SK-N-SH treated with all-trans-retinoic acid at 6 μM for 48 hours (cell line): ENCODE measurements around the gene SCGB3A1.

Experiments used
- ATAC-seq: fragments of 200-7000 bp; cut with Tn5 transposase; 3 replicates; pipeline ENCODE4 v1.9.1; 2020; ENCODE audit warnings: mild to moderate bottlenecking, moderate library complexity
- ARNTL ChIP-seq: fragments of 450-650 bp; formaldehyde crosslinking; IDR thresholded peaks from 2 replicates; pipeline ENCODE4 v1.5.0; 2020; ENCODE audit warnings: low read depth, mild to moderate bottlenecking, moderate library complexity, borderline replicate concordance
- BACH2 ChIP-seq: fragments of 250-450 bp; sonication (Bioruptor Pico); IDR thresholded peaks from 2 replicates; pipeline ENCODE4 v1.9.0; 2021; ENCODE audit warnings: mild to moderate bottlenecking, borderline replicate concordance
- CSDC2 ChIP-seq: fragments of 250-450 bp; sonication (Bioruptor Pico); IDR thresholded peaks from 2 replicates; pipeline ENCODE4 v1.5.0; 2020; ENCODE audit warnings: mild to moderate bottlenecking, moderate library complexity
- ESRRG ChIP-seq: fragments of 250-450 bp; sonication (Bioruptor Pico); IDR thresholded peaks from 2 replicates; pipeline ENCODE4 v1.6.1; 2021; ENCODE audit warnings: mild to moderate bottlenecking
- ISL1 ChIP-seq: fragments of 250-450 bp; sonication (Bioruptor Pico); IDR thresholded peaks from 2 replicates; pipeline ENCODE4 v2.1.2; 2022; ENCODE audit warnings: mild to moderate bottlenecking, moderate library complexity
- OSR1 ChIP-seq: fragments of 250-450 bp; sonication (Bioruptor Pico); IDR thresholded peaks from 2 replicates; pipeline ENCODE4 v1.8.0; 2022; ENCODE audit warnings: moderate library complexity, mild to moderate bottlenecking, inconsistent platforms
- PPARA ChIP-seq: fragments of 250-450 bp; sonication (Bioruptor Pico); IDR thresholded peaks from 2 replicates; pipeline ENCODE4 v1.5.0; 2020; ENCODE audit warnings: mild to moderate bottlenecking, borderline replicate concordance
- RARB ChIP-seq: fragments of 250-450 bp; sonication (Bioruptor Pico); IDR thresholded peaks from 2 replicates; pipeline ENCODE4 v1.8.0; 2021; ENCODE audit warnings: mild to moderate bottlenecking, moderate library complexity
- SNAI2 ChIP-seq: fragments of 250-450 bp; sonication (Bioruptor Pico); IDR thresholded peaks from 2 replicates; pipeline ENCODE4 v1.5.0; 2020; ENCODE audit warnings: mild to moderate bottlenecking, moderate library complexity
- TOX ChIP-seq: fragments of 250-450 bp; sonication (Bioruptor Pico); IDR thresholded peaks from 2 replicates; pipeline ENCODE4 v1.8.0; 2021; ENCODE audit warnings: mild to moderate bottlenecking, moderate library complexity, borderline replicate concordance
- ZC3H10 ChIP-seq: fragments of 250-450 bp; sonication (Bioruptor Pico); IDR thresholded peaks from 2 replicates; pipeline ENCODE4 v1.5.1; 2021; ENCODE audit warnings: mild to moderate bottlenecking, moderate library complexity
- ZFP30 ChIP-seq: fragments of 450-650 bp; formaldehyde crosslinking; IDR thresholded peaks from 2 replicates; pipeline ENCODE4 v1.5.0; 2022; ENCODE audit warnings: mild to moderate bottlenecking, moderate library complexity
- ZNF565 ChIP-seq: fragments of 450-650 bp; formaldehyde crosslinking; conservative IDR thresholded peaks from 2 replicates; pipeline ENCODE4 v1.5.0; 2020; ENCODE audit warnings: low read depth, mild to moderate bottlenecking, moderate library complexity
- ZNF70 ChIP-seq: fragments of 450-650 bp; formaldehyde crosslinking; IDR thresholded peaks from 2 replicates; pipeline ENCODE4 v1.5.0; 2020; ENCODE audit warnings: mild to moderate bottlenecking, moderate library complexity
- ZNF8 ChIP-seq: fragments of 450-650 bp; formaldehyde crosslinking; IDR thresholded peaks from 2 replicates; pipeline ENCODE4 v1.5.0; 2020; ENCODE audit warnings: mild to moderate bottlenecking, moderate library complexity
- TF ChIP-seq, protein P1 (sequence below): fragments of 250-450 bp; sonication (Bioruptor Pico); IDR thresholded peaks from 2 replicates; pipeline ENCODE4 v1.8.0; 2020; ENCODE audit warnings: mild to moderate bottlenecking, moderate library complexity, borderline replicate concordance
- TF ChIP-seq, protein P2 (sequence below): fragments of 250-450 bp; sonication (Bioruptor Pico); IDR thresholded peaks from 2 replicates; pipeline ENCODE4 v1.8.0; 2021; ENCODE audit warnings: low read depth, mild to moderate bottlenecking, moderate library complexity, borderline replicate concordance
- TF ChIP-seq, protein P3 (sequence below): fragments of 250-450 bp; sonication (Bioruptor Pico); IDR thresholded peaks from 2 replicates; pipeline ENCODE4 v1.5.0; 2020; ENCODE audit warnings: mild to moderate bottlenecking, moderate library complexity
- TF ChIP-seq, protein P4 (sequence below): fragments of 250-450 bp; sonication (Bioruptor Pico); IDR thresholded peaks from 2 replicates; pipeline ENCODE4 v1.5.1; 2021; ENCODE audit warnings: mild to moderate bottlenecking, moderate library complexity
- TF ChIP-seq, protein P5 (sequence below): fragments of 250-450 bp; sonication (Bioruptor Pico); IDR thresholded peaks from 2 replicates; pipeline ENCODE4 v1.5.1; 2020; ENCODE audit warnings: low read depth, mild to moderate bottlenecking, moderate library complexity

The SCGB3A1 gene

DNA sequence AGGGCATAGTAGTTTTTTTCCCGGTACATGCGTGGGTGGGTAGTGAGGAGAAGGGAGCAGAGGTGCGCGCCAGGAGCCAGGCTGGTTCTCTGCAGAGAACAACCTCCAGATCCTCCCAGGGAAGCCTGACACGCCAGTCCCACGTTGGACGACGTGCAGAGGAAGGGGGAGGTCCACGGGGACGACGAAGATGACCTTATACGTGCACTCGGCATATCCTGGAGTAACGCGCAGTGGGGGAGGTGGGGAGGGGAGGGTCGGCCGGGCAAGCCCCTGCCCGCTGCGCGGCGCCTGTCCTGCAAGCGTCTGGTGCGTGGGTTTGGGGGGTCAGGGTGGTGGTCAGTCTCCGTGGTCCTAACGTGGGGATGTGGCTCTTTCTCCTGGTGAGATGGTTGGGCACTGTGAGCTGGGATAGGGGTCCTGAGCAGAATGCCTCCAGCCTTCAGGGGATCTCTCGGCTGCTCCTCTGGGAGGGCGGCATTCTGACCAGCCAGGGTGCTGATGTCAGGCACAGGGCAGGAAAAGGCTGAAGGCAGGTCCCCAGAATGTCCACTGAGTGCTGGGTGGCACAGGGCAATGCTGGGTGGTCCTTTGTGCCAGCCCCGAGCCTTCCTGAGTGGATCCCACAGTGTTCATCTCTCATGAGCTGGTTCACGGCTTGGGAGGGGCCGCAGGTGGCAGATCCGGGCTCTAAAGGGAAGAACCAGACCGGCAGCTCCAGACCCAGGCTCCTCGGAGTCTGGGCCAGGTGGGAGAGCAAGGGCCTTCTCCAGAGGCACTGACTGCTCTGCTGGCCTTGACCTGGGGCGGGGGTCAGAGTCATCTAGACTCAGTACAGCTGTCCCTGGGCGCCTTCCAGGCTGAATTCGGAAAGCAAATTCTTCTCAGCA is 10.5 kb upstream of the SCGB3A1 start (continued):
- TF ChIP-seq, protein P1, sequence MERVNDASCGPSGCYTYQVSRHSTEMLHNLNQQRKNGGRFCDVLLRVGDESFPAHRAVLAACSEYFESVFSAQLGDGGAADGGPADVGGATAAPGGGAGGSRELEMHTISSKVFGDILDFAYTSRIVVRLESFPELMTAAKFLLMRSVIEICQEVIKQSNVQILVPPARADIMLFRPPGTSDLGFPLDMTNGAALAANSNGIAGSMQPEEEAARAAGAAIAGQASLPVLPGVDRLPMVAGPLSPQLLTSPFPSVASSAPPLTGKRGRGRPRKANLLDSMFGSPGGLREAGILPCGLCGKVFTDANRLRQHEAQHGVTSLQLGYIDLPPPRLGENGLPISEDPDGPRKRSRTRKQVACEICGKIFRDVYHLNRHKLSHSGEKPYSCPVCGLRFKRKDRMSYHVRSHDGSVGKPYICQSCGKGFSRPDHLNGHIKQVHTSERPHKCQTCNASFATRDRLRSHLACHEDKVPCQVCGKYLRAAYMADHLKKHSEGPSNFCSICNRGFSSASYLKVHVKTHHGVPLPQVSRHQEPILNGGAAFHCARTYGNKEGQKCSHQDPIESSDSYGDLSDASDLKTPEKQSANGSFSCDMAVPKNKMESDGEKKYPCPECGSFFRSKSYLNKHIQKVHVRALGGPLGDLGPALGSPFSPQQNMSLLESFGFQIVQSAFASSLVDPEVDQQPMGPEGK (CRISPR knock-in tag) = no peak
- no peak for TF ChIP-seq ZNF70
- TF ChIP-seq ESRRG = no peak
- no peak for TF ChIP-seq OSR1 (CRISPR knock-in tag)
- TF ChIP-seq TOX (CRISPR knock-in tag) = no peak

DNA sequence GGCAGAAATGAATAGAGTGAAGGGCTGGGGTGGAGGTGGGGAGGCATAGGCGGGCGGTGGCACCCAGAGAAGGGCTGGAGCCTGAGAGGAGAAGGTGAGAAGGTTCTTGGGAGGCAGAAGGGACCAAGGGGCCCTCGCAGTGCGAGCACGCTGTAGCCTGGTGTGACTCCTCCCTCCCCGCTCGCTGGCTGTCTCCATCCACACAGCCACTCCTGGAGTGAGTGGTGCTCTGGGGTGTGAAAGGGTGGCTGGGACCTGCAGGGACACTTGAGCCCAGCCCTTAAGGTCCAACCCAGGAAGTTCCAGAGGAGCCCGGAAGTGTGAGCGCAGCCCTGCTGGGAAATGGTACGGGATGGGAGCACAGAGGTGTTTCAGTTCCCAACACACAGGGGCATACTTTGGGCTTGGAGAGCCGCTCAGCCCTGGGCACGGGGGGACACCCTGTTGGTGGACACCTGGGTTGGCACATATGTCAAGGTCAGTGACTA is 9.3 kb upstream of the SCGB3A1 start:
- ATAC-seq = no peak
- TF ChIP-seq CSDC2 (CRISPR knock-in tag) (no peak), OSR1 (CRISPR knock-in tag) (no peak), RARB (CRISPR knock-in tag) (no peak), BACH2 (no peak), ISL1 (CRISPR knock-in tag) (no peak), ZC3H10 (CRISPR knock-in tag) (no peak), SNAI2 (CRISPR knock-in tag) (no peak), TOX (CRISPR knock-in tag) (no peak), ZNF565 (no peak), ESRRG (no peak), ZNF8 (CRISPR knock-in tag) (no peak), ZFP30 (no peak)
- TF ChIP-seq, protein P2, sequence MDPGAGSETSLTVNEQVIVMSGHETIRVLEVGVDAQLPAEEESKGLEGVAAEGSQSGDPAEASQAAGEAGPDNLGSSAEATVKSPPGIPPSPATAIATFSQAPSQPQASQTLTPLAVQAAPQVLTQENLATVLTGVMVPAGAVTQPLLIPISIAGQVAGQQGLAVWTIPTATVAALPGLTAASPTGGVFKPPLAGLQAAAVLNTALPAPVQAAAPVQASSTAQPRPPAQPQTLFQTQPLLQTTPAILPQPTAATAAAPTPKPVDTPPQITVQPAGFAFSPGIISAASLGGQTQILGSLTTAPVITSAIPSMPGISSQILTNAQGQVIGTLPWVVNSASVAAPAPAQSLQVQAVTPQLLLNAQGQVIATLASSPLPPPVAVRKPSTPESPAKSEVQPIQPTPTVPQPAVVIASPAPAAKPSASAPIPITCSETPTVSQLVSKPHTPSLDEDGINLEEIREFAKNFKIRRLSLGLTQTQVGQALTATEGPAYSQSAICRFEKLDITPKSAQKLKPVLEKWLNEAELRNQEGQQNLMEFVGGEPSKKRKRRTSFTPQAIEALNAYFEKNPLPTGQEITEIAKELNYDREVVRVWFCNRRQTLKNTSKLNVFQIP (CRISPR knock-in tag) = no peak
- TF ChIP-seq, protein P1 (CRISPR knock-in tag) = no peak
- TF ChIP-seq, protein P3, sequence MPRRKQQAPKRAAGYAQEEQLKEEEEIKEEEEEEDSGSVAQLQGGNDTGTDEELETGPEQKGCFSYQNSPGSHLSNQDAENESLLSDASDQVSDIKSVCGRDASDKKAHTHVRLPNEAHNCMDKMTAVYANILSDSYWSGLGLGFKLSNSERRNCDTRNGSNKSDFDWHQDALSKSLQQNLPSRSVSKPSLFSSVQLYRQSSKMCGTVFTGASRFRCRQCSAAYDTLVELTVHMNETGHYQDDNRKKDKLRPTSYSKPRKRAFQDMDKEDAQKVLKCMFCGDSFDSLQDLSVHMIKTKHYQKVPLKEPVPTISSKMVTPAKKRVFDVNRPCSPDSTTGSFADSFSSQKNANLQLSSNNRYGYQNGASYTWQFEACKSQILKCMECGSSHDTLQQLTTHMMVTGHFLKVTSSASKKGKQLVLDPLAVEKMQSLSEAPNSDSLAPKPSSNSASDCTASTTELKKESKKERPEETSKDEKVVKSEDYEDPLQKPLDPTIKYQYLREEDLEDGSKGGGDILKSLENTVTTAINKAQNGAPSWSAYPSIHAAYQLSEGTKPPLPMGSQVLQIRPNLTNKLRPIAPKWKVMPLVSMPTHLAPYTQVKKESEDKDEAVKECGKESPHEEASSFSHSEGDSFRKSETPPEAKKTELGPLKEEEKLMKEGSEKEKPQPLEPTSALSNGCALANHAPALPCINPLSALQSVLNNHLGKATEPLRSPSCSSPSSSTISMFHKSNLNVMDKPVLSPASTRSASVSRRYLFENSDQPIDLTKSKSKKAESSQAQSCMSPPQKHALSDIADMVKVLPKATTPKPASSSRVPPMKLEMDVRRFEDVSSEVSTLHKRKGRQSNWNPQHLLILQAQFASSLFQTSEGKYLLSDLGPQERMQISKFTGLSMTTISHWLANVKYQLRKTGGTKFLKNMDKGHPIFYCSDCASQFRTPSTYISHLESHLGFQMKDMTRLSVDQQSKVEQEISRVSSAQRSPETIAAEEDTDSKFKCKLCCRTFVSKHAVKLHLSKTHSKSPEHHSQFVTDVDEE (CRISPR knock-in tag) = no peak

DNA sequence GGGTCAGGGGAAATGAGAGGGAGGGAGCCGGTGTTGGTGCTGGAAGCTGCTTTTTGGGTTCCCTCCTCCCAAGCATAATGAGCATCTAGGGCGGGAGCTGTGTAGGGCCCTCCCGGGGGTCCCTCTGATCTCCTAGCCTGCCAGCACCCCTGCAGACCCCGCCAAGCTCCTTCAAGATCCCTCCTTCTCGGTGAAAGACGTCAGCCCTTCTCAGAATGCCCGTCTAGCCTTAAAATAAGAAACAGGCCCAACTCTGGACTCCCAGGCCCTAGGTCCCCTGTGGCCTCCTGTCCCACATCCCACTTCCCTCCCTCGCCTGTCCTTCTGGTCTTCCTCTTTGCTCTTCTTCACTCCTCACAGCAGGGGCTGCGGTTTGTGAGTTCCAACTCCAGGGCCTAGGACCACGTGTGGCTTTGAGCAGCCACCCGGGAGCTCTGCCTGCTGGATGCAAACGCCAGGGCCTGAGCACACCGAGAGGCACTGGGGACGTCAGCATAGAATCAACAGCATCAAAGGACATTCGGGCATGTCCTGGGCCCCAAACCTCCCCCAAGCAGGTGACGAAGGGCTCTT is 8.8 kb upstream of the SCGB3A1 start:
- ATAC-seq = no peak
- TF ChIP-seq ARNTL (no peak), CSDC2 (CRISPR knock-in tag) (no peak), ISL1 (CRISPR knock-in tag) (no peak), PPARA (CRISPR knock-in tag) (no peak), TOX (CRISPR knock-in tag) (no peak), ZNF70 (no peak), RARB (CRISPR knock-in tag) (no peak), ZC3H10 (CRISPR knock-in tag) (no peak), ZFP30 (no peak), ZNF565 (no peak), SNAI2 (CRISPR knock-in tag) (no peak)
- TF ChIP-seq, protein P2 (CRISPR knock-in tag) = no peak
- TF ChIP-seq, protein P4, sequence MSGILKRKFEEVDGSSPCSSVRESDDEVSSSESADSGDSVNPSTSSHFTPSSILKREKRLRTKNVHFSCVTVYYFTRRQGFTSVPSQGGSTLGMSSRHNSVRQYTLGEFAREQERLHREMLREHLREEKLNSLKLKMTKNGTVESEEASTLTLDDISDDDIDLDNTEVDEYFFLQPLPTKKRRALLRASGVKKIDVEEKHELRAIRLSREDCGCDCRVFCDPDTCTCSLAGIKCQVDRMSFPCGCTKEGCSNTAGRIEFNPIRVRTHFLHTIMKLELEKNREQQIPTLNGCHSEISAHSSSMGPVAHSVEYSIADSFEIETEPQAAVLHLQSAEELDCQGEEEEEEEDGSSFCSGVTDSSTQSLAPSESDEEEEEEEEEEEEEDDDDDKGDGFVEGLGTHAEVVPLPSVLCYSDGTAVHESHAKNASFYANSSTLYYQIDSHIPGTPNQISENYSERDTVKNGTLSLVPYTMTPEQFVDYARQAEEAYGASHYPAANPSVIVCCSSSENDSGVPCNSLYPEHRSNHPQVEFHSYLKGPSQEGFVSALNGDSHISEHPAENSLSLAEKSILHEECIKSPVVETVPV (CRISPR knock-in tag) = no peak
- TF ChIP-seq, protein P1 (CRISPR knock-in tag) = no peak
- TF ChIP-seq, protein P5, sequence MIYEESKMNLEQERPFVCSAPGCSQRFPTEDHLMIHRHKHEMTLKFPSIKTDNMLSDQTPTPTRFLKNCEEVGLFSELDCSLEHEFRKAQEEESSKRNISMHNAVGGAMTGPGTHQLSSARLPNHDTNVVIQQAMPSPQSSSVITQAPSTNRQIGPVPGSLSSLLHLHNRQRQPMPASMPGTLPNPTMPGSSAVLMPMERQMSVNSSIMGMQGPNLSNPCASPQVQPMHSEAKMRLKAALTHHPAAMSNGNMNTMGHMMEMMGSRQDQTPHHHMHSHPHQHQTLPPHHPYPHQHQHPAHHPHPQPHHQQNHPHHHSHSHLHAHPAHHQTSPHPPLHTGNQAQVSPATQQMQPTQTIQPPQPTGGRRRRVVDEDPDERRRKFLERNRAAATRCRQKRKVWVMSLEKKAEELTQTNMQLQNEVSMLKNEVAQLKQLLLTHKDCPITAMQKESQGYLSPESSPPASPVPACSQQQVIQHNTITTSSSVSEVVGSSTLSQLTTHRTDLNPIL (CRISPR knock-in tag) = no peak
